Neural cell (in vitro differentiated cells): ENCODE results near the gene TNFSF12. TPM values are rescaled to one million over a fixed set of nuclear protein-coding genes. Genes with fewer than 3 reads are reported as not detected.

Experiments
- H2AFZ ChIP-seq: fragments of 200-600, 300-800 bp; sonication (generic), shearing (Covaris generic); 2 replicates; pipeline ENCODE4 v1.6.0; 2014; ENCODE audit warnings: low read depth, mild to moderate bottlenecking, antibody characterized with exemption, low read length, moderate library complexity
- H3F3A ChIP-seq: fragments of 200-600 bp; shearing (Covaris generic); 2 replicates; pipeline ENCODE4 v1.6.1; 2016; ENCODE audit warnings: mild to moderate bottlenecking, moderate library complexity, mixed read lengths, antibody characterized with exemption, low read length; ENCODE audit not compliant: insufficient read depth, poor library complexity, severe bottlenecking
- H3K27ac ChIP-seq: fragments of 200-600, 300-800 bp; sonication (generic), shearing (Covaris generic); 2 replicates; pipeline ENCODE4 v1.5.1; 2014; ENCODE audit warnings: mild to moderate bottlenecking, low read length, moderate library complexity
- H3K27me3 ChIP-seq: fragments of 300-800, 200-600 bp; sonication (generic), shearing (Covaris generic); 2 replicates; pipeline ENCODE4 v1.6.0; 2014; ENCODE audit warnings: mild to moderate bottlenecking, low read depth, low read length, moderate library complexity; ENCODE audit not compliant: insufficient read depth
- H3K36me3 ChIP-seq: fragments of 300-800, 200-600 bp; sonication (generic), shearing (Covaris generic); 2 replicates; pipeline ENCODE4 v1.5.1; 2014; ENCODE audit warnings: mild to moderate bottlenecking, antibody characterized with exemption, low read length, moderate library complexity; ENCODE audit not compliant: insufficient read depth
- H3K4me2 ChIP-seq: fragments of 300-800, 200-600 bp; sonication (generic), shearing (Covaris generic); 2 replicates; pipeline ENCODE4 v1.6.0; 2014; ENCODE audit warnings: mild to moderate bottlenecking, low read length
- H3K4me3 ChIP-seq: fragments of 300-800, 200-600 bp; sonication (generic), shearing (Covaris generic); 2 replicates; pipeline ENCODE4 v1.5.1; 2014; ENCODE audit warnings: mild to moderate bottlenecking, low read length, moderate library complexity
- H3K79me2 ChIP-seq: fragments of 200-600 bp; shearing (Covaris generic); replicated peaks from 2 replicates; pipeline ENCODE4 v1.6.0; 2014; ENCODE audit warnings: mild to moderate bottlenecking, low read length, moderate library complexity; ENCODE audit not compliant: insufficient read depth
- H3K9ac ChIP-seq: fragments of 300-800, 200-600 bp; sonication (generic), shearing (Covaris generic); 2 replicates; pipeline ENCODE4 v1.6.1; 2016; ENCODE audit warnings: mild to moderate bottlenecking, low read length, mixed read lengths
- H3K9me2 ChIP-seq: fragments of 200-600 bp; shearing (Covaris generic); 2 replicates; pipeline ENCODE4 v1.6.1; 2016; ENCODE audit warnings: mild to moderate bottlenecking, low read length, mixed read lengths; ENCODE audit not compliant: insufficient read depth
- H3K9me3 ChIP-seq: fragments of 200-600, 300-800 bp; sonication (generic), shearing (Covaris generic); 2 replicates; pipeline ENCODE4 v1.6.1; 2016; ENCODE audit warnings: mild to moderate bottlenecking, mixed run types, low read length, moderate library complexity, mixed read lengths
- H4K20me1 ChIP-seq: fragments of 200-600 bp; shearing (Covaris generic); 2 replicates; pipeline ENCODE4 v1.6.1; 2016; ENCODE audit warnings: mild to moderate bottlenecking, mixed run types; ENCODE audit not compliant: insufficient read depth
- EP300 ChIP-seq: fragments of 450-650 bp; conservative IDR thresholded peaks from 2 replicates; pipeline ENCODE4 v1.6.1; 2014; ENCODE audit warnings: antibody characterized with exemption, mild to moderate bottlenecking, moderate library complexity; ENCODE audit not compliant: poor library complexity, severe bottlenecking
- EZH2 ChIP-seq: fragments of 200-600, 300-800 bp; shearing (Covaris generic), sonication (generic); IDR thresholded peaks from 2 replicates; pipeline ENCODE4 v1.6.1; 2014; ENCODE audit warnings: antibody characterized with exemption, low read length, borderline replicate concordance, mild to moderate bottlenecking; ENCODE audit not compliant: insufficient read depth, poor library complexity, severe bottlenecking
- MXI1 ChIP-seq: fragments of 450-650 bp; conservative IDR thresholded peaks from 2 replicates; pipeline ENCODE4 v1.6.1; 2014; ENCODE audit warnings: antibody characterized with exemption, mild to moderate bottlenecking; ENCODE audit not compliant: poor library complexity, severe bottlenecking
- POLR2AphosphoS5 ChIP-seq: IDR thresholded peaks from 2 replicates; pipeline ENCODE4 v1.6.1; 2012
- RAD21 ChIP-seq: fragments of 450-650 bp; conservative IDR thresholded peaks from 2 replicates; pipeline ENCODE4 v1.6.1; 2014; ENCODE audit warnings: antibody characterized with exemption, mild to moderate bottlenecking, moderate library complexity
- SMC3 ChIP-seq: fragments of 450-650 bp; conservative IDR thresholded peaks from 2 replicates; pipeline ENCODE4 v1.6.1; 2014; ENCODE audit warnings: antibody characterized with exemption, mild to moderate bottlenecking, moderate library complexity; ENCODE audit not compliant: poor library complexity
- TAF1 ChIP-seq: IDR thresholded peaks from 2 replicates; pipeline ENCODE4 v1.6.1; 2012; ENCODE audit warnings: low read depth
- polyA plus RNA-seq: library from polyadenylated mRNA; depleted of rRNA; stranded (reverse); fragments of >200 nt; gene quantifications from 2 replicates; pipeline ENCODE4 v1.2.3, GENCODE V29; 2014
- TF ChIP-seq, protein P1 (sequence below): fragments of 450-650 bp; IDR thresholded peaks from 2 replicates; pipeline ENCODE4 v1.5.1; 2014; ENCODE audit warnings: antibody characterized with exemption, mild to moderate bottlenecking, moderate library complexity; ENCODE audit not compliant: poor library complexity, severe bottlenecking
- TF ChIP-seq, protein P2 (sequence below): IDR thresholded peaks from 2 replicates; pipeline ENCODE4 v1.6.1; 2012; ENCODE audit warnings: borderline replicate concordance

TNFSF12 gene
- polyA plus RNA-seq, 1 donor from 2014 or later, result not detected

DNA sequence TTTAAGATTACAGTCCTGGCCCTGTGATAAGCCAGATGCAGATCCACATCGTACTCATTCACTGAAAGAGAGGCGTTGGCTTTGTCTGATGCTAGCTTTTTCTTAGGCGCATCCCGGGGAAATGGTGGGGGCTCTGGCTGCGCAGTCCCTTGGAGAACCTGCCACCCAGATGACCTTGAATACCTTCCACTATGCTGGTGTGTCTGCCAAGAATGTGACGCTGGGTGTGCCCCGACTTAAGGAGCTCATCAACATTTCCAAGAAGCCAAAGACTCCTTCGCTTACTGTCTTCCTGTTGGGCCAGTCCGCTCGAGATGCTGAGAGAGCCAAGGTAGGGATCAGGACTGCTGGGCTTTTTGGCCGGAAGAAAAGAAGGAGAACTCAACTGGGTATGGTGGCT is 40.7 kb upstream of the TNFSF12 start:
- no peaks in the 10 kb centered on the region for H4K20me1 ChIP-seq
- no peak overlapping the region for H3K4me2 ChIP-seq
- H3K9me2 ChIP-seq, result no peaks in the 10 kb centered on the region
- H3K79me2 ChIP-seq, result no peaks in the 10 kb centered on the region
- H3K27ac ChIP-seq, result no peak overlapping the region
- TF ChIP-seq, protein P1, sequence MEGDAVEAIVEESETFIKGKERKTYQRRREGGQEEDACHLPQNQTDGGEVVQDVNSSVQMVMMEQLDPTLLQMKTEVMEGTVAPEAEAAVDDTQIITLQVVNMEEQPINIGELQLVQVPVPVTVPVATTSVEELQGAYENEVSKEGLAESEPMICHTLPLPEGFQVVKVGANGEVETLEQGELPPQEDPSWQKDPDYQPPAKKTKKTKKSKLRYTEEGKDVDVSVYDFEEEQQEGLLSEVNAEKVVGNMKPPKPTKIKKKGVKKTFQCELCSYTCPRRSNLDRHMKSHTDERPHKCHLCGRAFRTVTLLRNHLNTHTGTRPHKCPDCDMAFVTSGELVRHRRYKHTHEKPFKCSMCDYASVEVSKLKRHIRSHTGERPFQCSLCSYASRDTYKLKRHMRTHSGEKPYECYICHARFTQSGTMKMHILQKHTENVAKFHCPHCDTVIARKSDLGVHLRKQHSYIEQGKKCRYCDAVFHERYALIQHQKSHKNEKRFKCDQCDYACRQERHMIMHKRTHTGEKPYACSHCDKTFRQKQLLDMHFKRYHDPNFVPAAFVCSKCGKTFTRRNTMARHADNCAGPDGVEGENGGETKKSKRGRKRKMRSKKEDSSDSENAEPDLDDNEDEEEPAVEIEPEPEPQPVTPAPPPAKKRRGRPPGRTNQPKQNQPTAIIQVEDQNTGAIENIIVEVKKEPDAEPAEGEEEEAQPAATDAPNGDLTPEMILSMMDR, result no peak
- TF ChIP-seq EZH2 (no peak), MXI1 (no peak), SMC3 (no peak), RAD21 (no peak), TAF1 (no peak), EP300 (no peak), POLR2AphosphoS5 (no peak)
- TF ChIP-seq, protein P2, sequence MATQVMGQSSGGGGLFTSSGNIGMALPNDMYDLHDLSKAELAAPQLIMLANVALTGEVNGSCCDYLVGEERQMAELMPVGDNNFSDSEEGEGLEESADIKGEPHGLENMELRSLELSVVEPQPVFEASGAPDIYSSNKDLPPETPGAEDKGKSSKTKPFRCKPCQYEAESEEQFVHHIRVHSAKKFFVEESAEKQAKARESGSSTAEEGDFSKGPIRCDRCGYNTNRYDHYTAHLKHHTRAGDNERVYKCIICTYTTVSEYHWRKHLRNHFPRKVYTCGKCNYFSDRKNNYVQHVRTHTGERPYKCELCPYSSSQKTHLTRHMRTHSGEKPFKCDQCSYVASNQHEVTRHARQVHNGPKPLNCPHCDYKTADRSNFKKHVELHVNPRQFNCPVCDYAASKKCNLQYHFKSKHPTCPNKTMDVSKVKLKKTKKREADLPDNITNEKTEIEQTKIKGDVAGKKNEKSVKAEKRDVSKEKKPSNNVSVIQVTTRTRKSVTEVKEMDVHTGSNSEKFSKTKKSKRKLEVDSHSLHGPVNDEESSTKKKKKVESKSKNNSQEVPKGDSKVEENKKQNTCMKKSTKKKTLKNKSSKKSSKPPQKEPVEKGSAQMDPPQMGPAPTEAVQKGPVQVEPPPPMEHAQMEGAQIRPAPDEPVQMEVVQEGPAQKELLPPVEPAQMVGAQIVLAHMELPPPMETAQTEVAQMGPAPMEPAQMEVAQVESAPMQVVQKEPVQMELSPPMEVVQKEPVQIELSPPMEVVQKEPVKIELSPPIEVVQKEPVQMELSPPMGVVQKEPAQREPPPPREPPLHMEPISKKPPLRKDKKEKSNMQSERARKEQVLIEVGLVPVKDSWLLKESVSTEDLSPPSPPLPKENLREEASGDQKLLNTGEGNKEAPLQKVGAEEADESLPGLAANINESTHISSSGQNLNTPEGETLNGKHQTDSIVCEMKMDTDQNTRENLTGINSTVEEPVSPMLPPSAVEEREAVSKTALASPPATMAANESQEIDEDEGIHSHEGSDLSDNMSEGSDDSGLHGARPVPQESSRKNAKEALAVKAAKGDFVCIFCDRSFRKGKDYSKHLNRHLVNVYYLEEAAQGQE, result no peak
- no peaks in the 10 kb centered on the region for H3F3A ChIP-seq
- no peak overlapping the region for H3K9ac ChIP-seq
- H3K4me3 ChIP-seq, result no peak overlapping the region
- no peaks in the 10 kb centered on the region for H3K36me3 ChIP-seq
- no peaks in the 10 kb centered on the region for H3K27me3 ChIP-seq
- H2AFZ ChIP-seq, result no peak overlapping the region
- no peaks in the 10 kb centered on the region for H3K9me3 ChIP-seq

DNA sequence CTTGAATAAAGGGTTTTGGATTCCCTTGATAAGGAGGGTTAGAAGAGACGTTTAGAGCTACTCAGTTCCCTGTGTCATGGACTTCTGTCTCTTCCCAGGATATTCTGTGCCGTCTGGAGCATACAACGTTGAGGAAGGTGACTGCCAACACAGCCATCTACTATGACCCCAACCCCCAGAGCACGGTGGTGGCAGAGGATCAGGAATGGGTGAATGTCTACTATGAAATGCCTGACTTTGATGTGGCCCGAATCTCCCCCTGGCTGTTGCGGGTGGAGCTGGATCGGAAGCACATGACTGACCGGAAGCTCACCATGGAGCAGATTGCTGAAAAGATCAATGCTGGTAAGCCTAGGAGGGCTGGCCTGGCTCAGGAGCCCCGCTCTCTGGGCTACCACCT is 40.0 kb upstream of the TNFSF12 start:
- Histone ChIP-seq H3K9ac (no peak overlapping the region), H4K20me1 (no peaks in the 10 kb centered on the region), H3K4me2 (no peak overlapping the region), H3K36me3 (no peaks in the 10 kb centered on the region), H3K27ac (no peak overlapping the region), H3K9me3 (no peaks in the 10 kb centered on the region), H3K79me2 (no peaks in the 10 kb centered on the region), H3K9me2 (no peaks in the 10 kb centered on the region), H2AFZ (no peak overlapping the region), H3F3A (no peaks in the 10 kb centered on the region), H3K27me3 (no peaks in the 10 kb centered on the region), H3K4me3 (no peak overlapping the region)
- TF ChIP-seq TAF1, result no peak
- no peak for TF ChIP-seq RAD21
- TF ChIP-seq EZH2, result no peak
- TF ChIP-seq EP300, result no peak
- TF ChIP-seq SMC3, result no peak
- TF ChIP-seq, protein P2, result no peak
- TF ChIP-seq, protein P1, result no peak
- TF ChIP-seq POLR2AphosphoS5, result no peak
- no peak for TF ChIP-seq MXI1
